Measurements from ENCODE around the gene TMEM132C.

TMEM132C gene

DNA sequence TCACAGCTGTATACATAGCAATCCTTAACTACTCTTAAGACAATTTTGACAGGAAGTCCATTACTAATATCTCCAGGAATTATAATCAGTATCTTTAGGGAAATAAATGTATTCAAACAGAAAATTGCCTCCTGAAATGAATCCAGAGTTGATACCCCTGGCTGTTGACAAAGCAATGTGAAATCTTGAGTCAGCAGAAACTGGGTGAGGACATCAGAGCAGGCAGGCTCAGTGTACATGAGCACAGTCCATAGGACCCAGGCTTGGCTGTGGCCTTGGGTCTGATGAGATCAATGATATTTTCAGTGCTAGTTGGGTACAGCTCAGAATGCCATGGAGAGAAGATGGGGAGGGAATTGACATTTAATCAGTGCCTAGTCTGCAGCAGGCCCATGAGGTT is 405.5 kb downstream of the TMEM132C start:
- DNase-seq (ENCODE audit: low spot score) = no peak
- no peak for TF ChIP-seq CTCF (IDR thresholded peaks at IDR 0.05; ENCODE audit: extremely low read depth, missing control alignments)

- no peak for DNase-seq (ENCODE audit: low spot score)
- no peak for TF ChIP-seq CTCF (IDR thresholded peaks at IDR 0.05; ENCODE audit: extremely low read depth, missing control alignments)
These were observed 405.9 kb downstream of the TMEM132C start for GRCh38 chr12:128672893-128673292.

DNA sequence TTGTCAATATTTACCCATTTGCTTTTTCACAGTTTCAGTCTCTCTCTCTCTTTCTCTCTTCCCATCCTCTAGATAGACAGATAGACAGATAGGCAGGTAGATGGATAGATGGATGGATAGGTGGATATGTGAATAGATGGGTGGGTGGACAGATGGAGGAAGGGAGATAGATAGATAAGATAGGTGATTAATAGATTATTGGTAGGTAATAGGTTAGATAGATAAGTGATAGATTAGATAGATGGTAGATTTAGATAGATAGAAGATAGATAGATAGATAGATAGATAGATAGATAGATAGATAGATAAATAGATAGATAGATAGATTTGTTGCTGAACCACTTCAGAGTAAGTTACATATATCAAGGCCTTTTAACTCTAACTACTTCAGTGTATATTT is 408.6 kb downstream of the TMEM132C start:
- no peak for TF ChIP-seq CTCF (IDR thresholded peaks at IDR 0.05; ENCODE audit: extremely low read depth, missing control alignments)
- DNase-seq (ENCODE audit: low spot score) = no peak

DNA sequence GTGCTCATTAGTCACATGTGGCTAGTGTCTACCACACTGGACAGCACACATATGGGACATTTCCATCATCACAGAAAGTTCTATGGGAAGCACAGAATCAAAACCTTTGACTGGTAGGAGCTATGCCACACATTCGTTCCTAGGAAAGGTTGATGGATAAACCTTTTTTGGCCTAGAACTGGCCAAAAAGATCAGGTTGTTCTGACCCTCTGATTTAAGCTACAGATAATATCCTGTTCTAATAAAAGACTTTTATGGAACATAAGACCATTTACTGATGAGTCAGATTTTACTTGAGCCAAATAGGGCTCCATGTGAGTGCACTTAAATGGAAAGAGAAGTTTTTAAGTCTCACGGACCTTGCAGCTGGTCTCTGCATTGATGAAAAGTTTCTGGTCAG is 413.6 kb downstream of the TMEM132C start:
- DNase-seq (ENCODE audit: low spot score) = no peak
- no peak for TF ChIP-seq CTCF (IDR thresholded peaks at IDR 0.05; ENCODE audit: extremely low read depth, missing control alignments)

- DNase-seq (ENCODE audit: low spot score) = no peak
- TF ChIP-seq CTCF (IDR thresholded peaks at IDR 0.05; ENCODE audit: extremely low read depth, missing control alignments) = no peak
These were observed 415.7 kb downstream of the TMEM132C start for GRCh38 chr12:128682548-128683275.

DNA sequence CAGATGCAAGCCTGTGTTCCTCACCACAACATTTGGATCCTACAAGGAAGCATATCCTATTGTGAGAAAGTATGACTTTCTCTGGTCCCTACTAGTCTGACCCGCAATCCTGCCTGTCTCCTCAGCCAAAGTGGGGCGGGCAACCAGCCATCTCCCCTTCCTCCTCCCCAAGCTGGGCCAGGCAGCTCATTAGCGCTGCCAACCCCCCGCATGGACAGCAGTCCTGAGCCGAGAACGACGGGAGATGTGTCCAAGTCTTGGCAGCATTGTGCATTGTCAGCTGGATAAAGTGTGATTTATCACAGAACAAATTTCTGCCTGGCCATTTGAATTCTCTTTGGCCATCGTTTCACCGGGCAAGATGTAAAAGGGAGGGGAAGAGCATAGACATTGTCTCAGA is 417.4 kb downstream of the TMEM132C start:
- DNase-seq (ENCODE audit: low spot score) = no peak
- TF ChIP-seq CTCF (IDR thresholded peaks at IDR 0.05; ENCODE audit: extremely low read depth, missing control alignments) = no peak

GRCh38 chr12:128685903-128686475 is 419.0 kb downstream of the TMEM132C start:
- TF ChIP-seq CTCF (IDR thresholded peaks at IDR 0.05; ENCODE audit: extremely low read depth, missing control alignments) = no peak
- no peak for DNase-seq (ENCODE audit: low spot score)

All from GM20000 (cell line).